ENCODE results near the gene SEC24A. TPM values are rescaled to one million over a fixed set of nuclear protein-coding genes. Genes with fewer than 3 reads are reported as not detected.
"Not testable (repeated sequence)": the region's sequence is repeated elsewhere in the genome, so short reads cannot be mapped to it uniquely, and the experiment has no call there.

SEC24A gene
- 10 to 100 TPM; 18.9 to 24.1 (median 21.6) TPM for polyA plus RNA-seq (ENCODE audit: insufficient read length in 4 of 4)

DNA sequence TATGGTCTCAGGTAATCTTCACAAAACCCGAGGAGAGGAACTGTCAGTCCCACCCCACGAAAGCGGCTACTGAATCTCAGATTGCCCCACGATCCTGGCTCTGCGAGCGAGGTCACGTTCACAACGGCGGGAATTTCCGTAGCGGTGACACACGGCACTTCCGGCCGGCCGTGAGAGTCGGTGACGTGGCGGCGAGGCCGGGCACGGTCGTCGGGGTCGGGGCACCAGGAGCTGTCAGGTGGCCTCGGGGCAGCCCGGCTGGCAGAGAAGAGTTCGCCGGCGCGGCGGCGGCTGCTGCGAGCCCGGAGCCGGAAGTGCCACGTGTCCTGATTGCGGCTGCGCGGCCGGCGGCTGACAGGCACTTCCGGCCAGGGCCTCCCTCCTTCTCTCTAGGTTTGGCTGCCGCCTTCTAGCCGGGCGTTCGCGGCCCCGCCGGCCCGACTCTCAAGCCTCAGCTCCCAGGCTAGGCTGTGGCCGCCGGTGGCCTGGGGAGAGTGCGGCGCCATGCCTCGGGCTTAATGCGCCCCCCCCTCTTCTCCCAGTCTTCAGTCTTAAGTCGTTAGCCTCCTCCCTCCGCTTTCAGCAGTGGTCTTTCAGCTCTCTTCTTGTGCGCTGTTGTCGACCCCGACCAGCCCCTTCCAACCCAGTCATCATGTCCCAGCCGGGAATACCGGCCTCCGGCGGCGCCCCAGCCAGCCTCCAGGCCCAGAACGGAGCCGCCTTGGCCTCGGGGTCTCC lies at the start of gene SEC24A:
Gene SEC24A, plus strand, starts transcription at position 361 of the 738 bp plus-strand sequence. Its CDS starts 292 bp downstream, at position 653.
- DNase-seq (ENCODE audit: low read depth in 4 of 4, low spot score in 2 of 4), result peak in 2 of 4 donors; percentile 60 to 74

DNA sequence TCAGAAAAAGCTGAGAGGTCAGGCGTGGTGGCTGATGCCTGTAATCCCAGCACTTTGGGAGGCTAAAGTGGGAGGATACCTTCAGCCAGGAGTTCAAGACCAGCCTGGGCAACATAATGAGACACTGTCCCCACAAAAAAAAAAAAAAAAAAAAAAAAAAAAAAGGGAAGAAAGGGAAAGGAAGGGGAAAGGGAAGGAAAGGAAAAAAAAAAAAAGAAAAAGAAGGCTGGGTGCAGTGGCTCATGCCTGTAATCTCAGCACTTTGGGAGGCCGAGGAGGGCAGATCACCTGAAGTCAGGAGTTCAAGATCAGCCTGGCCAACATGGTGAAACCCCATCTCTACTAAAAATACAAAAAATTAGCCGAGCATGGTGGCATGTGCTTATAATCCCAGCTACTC lies 48.8 kb upstream of the SEC24A start:
- DNase-seq (ENCODE audit: low read depth in 4 of 4, low spot score in 2 of 4), result not testable (repeated sequence)

- DNase-seq (ENCODE audit: low read depth in 4 of 4, low spot score in 2 of 4), result no peak
These were observed 48.0 kb upstream of the SEC24A start for GRCh38 chr5:134600600-134600999.

DNA sequence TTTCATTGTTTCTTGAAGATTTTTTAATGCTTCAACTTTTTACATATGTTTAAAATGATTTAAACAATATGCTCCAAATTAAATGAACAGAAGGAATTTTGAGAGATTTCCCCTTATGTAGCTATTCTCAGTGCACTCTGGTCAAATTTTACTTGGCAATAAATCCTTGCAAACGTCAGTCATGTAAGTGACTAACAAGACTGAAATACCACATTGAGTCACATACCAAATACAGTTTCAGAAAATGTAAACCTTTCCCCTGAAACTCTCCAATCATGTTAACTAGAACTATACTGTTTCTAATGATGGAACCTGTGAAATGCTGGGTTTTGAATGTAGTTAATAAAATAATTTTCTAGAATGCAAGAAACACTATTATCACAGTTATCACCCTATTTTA lies 45.5 kb upstream of the SEC24A start:
- DNase-seq (ENCODE audit: low read depth in 4 of 4, low spot score in 2 of 4), result no peak

- DNase-seq (ENCODE audit: low read depth in 4 of 4, low spot score in 2 of 4), result no peak
These were observed 43.7 kb upstream of the SEC24A start for GRCh38 chr5:134604908-134605307.

DNA sequence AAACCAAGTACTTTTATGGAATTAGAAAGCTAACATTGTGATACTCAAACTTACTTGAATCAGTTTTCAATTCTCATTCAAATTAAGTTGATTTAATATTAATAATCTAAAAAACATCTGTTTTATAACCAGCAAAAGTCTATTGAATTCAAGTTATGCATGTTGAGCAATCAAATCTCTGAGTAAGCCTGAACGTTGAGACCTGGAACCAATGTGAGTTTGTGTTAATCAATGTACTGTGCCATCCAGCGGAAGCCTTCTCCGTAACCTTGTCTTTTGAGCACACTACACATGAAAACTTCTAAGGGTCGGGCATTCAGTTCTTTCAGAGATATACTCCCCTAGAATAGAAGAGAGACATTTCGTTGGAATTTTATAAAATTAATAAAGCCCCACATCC lies 41.9 kb upstream of the SEC24A start:
- DNase-seq (ENCODE audit: low read depth in 4 of 4, low spot score in 2 of 4), result no peak

- DNase-seq (ENCODE audit: low read depth in 4 of 4, low spot score in 2 of 4), result no peak
These were observed 40.0 kb upstream of the SEC24A start for GRCh38 chr5:134608555-134608954.

DNA sequence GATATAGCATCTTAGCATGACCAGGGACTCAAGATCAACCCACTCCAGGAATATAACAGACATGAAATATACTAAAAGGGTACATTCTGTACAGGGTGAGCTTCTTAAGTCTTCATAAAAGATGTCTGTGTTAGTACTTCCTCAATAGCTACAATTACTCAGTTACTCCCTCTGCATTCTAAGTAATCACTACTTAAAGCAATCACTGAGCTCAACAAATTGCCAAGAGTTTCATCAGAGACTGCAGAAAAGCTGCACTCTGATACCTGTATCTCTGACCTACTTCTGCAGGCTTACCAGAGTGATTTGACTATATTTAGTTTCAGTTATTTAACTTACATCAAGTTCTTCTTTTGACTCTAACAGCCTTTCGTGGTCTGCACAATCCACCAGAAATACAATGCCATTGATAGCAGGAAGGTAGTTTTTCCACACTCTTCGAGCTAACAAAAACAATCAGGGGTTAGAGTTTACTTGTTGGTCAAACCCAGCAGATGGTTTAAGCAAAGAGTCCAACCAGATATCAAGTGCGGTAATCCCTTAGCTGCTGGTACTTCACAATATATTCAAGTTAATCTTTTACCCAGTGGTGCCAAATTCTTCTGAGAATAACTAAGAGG lies 39.2 kb upstream of the SEC24A start:
- DNase-seq (ENCODE audit: low read depth in 4 of 4, low spot score in 2 of 4), result no peak

DNA sequence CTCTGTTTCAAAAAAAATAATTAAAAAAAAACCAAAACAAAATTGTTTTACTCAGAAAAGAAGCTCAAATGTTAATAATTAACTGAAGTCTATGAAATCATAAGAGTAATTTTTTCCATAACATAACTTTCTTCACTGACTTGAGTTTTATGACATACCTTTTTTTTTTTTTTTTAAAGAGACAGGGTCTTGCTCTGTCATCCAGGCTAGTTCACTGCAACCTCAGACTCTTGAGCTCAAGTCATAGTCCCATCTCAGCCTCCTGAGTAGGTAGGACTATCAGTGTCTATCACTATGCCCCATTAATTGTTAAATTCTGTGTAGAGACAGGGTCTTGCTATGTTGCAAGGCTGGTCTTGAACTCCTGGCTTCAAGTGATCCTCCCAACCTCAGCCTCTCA lies 37.9 kb upstream of the SEC24A start:
- no peak for DNase-seq (ENCODE audit: low read depth in 4 of 4, low spot score in 2 of 4)

GRCh38 chr5:134611515-134611914 lies 37.1 kb upstream of the SEC24A start:
- DNase-seq (ENCODE audit: low read depth in 4 of 4, low spot score in 2 of 4), result no peak

DNA sequence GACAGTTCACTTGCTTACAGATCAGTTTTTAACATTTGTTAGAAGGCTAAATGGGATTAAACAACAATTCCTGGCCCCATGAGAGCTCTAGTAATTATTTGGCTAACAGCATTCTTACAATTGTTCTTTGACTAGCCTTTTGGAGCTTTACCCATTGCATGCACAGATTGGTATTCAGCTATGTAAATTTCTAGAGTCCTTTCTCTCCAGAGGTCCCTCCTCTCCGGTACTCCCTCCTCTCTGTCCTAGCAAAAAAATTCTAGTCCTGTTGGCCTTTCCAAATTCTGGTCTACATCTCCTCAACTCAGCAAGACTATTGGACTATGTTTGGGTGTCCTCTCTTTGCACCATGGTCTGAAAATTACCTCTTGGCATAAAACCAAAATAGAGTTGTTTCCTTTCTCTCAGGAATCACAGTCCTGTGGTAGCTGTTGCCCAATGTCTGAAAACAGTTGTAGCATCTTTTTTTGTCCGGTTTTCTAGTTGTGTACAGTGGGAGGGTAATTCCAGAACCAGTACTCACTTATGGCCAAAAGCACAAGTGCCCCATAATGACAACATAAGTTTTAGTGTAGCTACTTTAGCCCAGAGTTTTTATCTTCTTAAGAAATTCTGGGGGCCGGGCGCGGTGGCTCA lies 34.0 kb upstream of the SEC24A start:
- DNase-seq (ENCODE audit: low read depth in 4 of 4, low spot score in 2 of 4), result no peak

DNA sequence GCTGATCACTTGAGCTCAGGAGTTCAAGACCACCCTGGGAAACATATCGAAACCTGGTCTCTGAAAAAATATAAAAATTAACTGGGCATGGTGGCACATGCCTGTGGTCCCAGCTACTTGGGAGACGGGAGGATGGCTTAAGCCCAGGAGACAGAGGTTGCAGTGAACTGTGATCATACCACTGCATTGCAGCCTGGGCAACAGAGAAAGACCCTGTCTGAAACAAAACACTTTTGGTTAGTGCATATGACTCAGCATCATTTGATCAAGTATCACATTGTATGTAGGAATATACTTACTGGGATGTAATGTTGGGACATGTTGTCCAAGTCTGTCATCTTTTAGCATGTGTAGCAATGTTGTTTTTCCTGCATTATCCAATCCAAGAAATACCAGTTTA lies 28.0 kb upstream of the SEC24A start:
- DNase-seq (ENCODE audit: low read depth in 4 of 4, low spot score in 2 of 4), result no peak

GRCh38 chr5:134625559-134625958 lies 23.0 kb upstream of the SEC24A start:
- no peak for DNase-seq (ENCODE audit: low read depth in 4 of 4, low spot score in 2 of 4)

DNA sequence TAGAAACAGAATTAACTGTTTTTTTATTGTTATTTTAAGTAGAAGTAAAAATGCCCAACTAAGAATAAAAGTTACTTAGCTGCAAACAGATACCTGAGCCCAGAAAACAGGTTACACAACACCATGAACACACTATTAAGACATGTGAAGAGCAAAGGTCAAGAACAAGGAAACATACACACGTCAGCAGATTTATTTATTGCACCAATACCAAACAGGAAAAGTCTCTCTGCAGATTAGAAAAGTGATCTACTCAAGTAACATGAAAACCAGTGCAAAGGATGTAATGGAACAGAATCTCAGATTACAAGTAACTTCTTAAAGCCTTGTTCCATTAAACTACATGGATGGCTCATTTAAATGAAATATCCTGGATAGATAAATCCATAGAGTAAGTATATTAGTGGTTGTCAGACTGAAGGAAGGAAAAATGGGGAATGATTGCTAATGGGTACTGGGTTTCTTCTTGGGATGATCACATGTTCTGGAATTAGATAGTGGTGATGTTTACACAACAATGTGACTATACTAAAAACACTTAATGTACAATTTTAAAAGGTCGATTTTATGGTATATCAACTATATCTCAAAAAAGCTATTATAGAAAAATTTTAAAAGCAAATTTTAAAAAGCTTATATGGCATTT lies 22.1 kb upstream of the SEC24A start:
- DNase-seq (ENCODE audit: low read depth in 4 of 4, low spot score in 2 of 4), result no peak

GRCh38 chr5:134634227-134634626 lies 14.4 kb upstream of the SEC24A start:
- no peak for DNase-seq (ENCODE audit: low read depth in 4 of 4, low spot score in 2 of 4)

- DNase-seq (ENCODE audit: low read depth in 4 of 4, low spot score in 2 of 4), result not testable (repeated sequence)
These were observed 13.2 kb upstream of the SEC24A start for GRCh38 chr5:134635366-134635765.

DNA sequence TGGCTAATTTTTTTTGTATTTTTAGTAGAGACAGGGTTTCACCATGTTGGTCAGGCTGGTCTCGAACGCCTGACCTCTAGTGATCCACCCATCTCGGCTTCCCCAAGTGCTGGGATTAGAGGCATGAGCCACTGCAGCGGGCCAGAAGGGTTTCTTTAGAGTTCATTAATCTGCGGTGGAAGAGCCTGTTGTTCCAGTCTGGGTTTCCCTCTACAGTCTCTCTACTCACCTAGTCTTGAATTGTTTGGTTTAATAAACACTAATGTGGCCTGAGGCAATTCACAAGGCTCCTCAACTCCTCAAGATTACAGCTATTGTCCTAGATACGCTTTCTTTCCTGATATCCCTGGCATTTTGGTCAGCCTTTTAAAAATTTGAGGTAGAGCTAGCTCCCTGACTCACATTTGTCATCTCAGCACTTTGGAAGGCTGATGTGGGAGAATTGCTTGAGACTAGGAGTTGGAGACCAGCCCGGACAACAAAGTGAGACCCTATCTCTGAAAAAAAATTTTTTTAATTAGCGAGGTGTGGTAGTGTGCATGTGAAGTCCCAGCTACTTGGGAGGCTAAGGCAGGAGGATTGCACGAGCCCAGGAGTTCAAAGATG lies 11.4 kb upstream of the SEC24A start:
- no peak for DNase-seq (ENCODE audit: low read depth in 4 of 4, low spot score in 2 of 4)

GRCh38 chr5:134638760-134639201 lies 9.8 kb upstream of the SEC24A start:
- DNase-seq (ENCODE audit: low read depth in 4 of 4, low spot score in 2 of 4), result no peak

- no peak for DNase-seq (ENCODE audit: low read depth in 4 of 4, low spot score in 2 of 4)
These were observed 5.6 kb upstream of the SEC24A start for GRCh38 chr5:134642931-134643530.

GRCh38 chr5:134647750-134648424 lies 698 bp upstream of the SEC24A start:
- DNase-seq (ENCODE audit: low read depth in 4 of 4, low spot score in 2 of 4), result no peak
